ENCODE data around the gene MTUS2.

MTUS2 gene

DNA sequence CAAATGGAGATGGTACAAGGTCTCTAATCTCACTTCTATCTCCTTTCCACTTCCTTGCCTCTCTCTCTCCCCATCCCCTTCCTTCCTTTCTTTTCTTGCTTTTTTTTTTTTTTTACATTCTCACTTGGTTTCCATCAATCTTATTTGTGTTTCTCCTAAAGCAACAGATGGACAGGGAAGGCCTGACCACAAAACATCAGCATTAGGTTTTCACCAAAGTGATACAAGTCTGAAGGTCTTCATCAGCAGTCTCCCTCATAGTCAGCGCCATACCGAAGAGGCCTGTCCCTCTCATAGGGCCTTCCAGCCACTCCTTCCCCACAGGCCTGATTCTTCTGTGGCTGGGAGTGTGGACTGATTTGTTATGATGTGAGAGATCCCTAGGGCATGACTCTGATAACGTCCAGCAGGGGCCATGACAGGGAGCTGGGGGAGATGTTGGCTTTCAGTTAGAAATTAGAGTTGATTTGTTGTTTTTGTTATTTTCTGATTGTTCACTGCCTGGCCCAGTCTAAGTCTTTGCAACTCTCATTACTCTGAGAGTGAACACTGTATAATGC is 616.7 kb downstream of the MTUS2 start:
- ChIA-PET POLR2A (no interaction called here), CTCF (no interaction called here)
- no peak for DNase-seq (ENCODE audit: extremely low spot score)
- TF ChIP-seq, protein P1, sequence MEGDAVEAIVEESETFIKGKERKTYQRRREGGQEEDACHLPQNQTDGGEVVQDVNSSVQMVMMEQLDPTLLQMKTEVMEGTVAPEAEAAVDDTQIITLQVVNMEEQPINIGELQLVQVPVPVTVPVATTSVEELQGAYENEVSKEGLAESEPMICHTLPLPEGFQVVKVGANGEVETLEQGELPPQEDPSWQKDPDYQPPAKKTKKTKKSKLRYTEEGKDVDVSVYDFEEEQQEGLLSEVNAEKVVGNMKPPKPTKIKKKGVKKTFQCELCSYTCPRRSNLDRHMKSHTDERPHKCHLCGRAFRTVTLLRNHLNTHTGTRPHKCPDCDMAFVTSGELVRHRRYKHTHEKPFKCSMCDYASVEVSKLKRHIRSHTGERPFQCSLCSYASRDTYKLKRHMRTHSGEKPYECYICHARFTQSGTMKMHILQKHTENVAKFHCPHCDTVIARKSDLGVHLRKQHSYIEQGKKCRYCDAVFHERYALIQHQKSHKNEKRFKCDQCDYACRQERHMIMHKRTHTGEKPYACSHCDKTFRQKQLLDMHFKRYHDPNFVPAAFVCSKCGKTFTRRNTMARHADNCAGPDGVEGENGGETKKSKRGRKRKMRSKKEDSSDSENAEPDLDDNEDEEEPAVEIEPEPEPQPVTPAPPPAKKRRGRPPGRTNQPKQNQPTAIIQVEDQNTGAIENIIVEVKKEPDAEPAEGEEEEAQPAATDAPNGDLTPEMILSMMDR (IDR thresholded peaks at IDR 0.05; ENCODE audit: control extremely low read depth, extremely low read depth, low read depth, missing control alignments) = no peak

DNA sequence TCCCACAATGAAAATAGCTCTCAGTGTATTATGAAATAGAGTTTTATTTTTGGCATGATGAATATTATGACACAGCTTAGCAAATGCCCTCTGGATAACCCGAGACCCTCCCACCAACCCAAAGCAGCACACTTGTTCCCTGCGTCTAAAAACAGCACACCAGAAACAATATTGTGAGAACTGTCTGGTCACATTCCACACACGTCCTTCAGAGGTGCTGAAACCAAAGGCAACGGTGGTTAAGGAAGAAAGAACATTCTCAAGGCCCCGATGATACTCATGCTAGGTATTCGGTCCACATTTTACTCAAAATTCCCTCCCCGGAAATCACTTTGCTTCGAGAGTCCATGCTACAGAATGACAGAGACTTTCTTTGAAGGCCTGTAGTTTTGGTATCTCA is 618.6 kb downstream of the MTUS2 start:
- ChIA-PET POLR2A (no interaction called here), CTCF (interaction anchor here (3.5 kb wide), 1 partner anchor 16 kb away, joined by 17 read pairs; no protein-coding TSS in a partner anchor)
- TF ChIP-seq, protein P1 (IDR thresholded peaks at IDR 0.05; ENCODE audit: control extremely low read depth, extremely low read depth, low read depth, missing control alignments) = no peak
- no peak for DNase-seq (ENCODE audit: extremely low spot score)

DNA sequence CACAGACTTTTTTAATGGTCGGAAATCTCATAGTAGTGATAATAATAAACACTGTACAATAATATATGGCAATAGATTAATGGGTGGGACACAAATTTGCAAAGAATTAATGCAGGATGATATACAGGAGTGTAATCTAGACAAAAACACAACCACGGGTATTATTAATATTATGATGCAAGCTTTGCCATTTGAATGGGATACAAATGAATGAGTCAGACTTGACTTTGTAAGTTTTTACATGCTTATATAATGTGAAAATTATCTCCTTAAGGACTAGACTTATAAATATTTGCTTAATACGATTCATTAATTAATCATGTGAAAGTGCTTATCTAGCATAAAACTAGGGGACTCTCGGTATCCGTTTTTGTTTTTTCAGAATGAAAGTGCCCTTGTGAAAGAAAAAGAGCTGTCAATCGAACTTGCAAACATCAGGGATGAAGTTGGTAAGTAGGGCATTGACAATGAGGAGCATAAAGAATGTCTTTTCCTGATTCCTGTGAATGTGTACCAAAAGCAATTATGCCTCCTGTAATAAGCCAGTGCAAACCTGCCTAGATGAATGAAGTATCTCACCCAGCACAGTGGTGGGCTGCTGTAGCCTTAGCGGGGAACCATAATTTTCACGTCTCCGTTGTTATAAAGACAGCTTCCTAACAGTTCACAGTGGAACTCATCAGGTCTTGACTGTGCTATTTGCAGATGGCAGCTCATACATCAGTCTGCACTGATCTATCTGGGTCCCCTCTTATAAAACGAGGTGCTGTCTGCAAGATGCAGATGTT is 619.7 kb downstream of the MTUS2 start:
- POLR2A ChIA-PET = no interaction called here
- CTCF ChIA-PET = interaction anchor here (3.5 kb wide), 1 partner anchor 15 kb away, joined by 17 read pairs; no protein-coding TSS in a partner anchor
- DNase-seq (ENCODE audit: extremely low spot score) = no peak
- TF ChIP-seq, protein P1 (IDR thresholded peaks at IDR 0.05; ENCODE audit: control extremely low read depth, extremely low read depth, low read depth, missing control alignments) = no peak

DNA sequence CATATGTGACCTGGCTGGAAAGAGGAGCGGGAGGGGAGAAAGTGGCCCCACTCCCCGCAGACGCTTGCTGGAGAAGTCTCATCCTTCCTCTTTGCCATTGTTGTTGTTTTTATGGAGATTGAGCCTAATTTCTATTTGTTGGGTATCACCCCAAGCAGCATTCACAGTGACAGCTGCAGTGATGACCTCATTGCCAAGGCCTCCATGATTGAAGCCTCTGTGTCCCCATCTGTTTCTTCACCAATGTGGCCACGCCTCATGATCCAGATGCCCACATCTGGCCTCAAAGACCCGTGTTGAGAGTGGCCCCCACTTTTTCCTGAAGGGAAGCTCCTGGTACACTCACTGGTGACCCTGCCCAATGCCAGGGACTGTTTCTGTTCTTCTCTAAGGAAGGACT is 621.2 kb downstream of the MTUS2 start:
- POLR2A ChIA-PET = no interaction called here

DNA sequence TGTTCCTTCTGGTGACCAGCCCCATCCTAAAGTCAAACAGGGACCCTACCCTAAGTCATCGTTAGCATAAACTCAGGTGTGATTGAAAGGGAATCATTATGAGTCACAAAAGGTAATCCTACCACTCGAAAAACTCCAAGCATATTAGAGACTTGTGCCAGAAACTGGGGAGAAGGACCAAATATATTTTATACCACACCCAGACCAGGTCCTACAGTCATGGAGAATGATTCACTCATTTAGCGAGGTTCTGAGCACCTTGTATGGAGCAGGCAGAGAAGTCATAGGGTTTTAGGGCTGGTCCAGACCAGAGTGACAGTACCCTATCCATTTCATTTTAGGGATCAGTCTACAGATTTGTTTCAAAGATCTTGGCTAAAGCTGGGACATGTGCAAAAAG is 625.9 kb downstream of the MTUS2 start:
- TF ChIP-seq, protein P1 (IDR thresholded peaks at IDR 0.05; ENCODE audit: control extremely low read depth, extremely low read depth, low read depth, missing control alignments) = no peak
- ChIA-PET CTCF (no interaction called here), POLR2A (no interaction called here)
- no peak for DNase-seq (ENCODE audit: extremely low spot score)

More for the DNA sequence above, 621.2 kb downstream of the MTUS2 start:
- no peak for DNase-seq (ENCODE audit: extremely low spot score)
- TF ChIP-seq, protein P1 (IDR thresholded peaks at IDR 0.05; ENCODE audit: control extremely low read depth, extremely low read depth, low read depth, missing control alignments) = no peak
- CTCF ChIA-PET = interaction anchor here (1.2 kb wide), 1 partner anchor 17 kb away, joined by 5 read pairs; no protein-coding TSS in a partner anchor

DNA sequence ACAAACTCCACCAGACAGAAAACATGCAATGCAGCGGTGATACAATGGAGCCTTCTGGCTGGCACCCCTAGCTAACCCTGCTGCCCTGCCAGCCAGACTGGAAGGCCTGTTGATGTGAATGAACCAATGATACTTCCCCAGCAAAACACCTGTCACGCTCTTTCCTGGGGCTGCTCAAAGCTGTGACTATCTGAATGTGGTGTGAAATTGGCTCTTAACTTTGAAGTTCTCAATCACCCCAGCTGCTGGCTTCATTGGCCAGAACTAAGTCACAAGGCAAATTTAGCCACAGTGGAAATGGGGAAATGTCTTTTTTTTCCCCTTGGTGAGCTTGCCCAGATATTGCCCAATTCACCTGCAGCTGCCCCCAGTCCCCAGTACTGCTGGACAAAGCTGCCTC is 628.0 kb downstream of the MTUS2 start:
- TF ChIP-seq, protein P1 (IDR thresholded peaks at IDR 0.05; ENCODE audit: control extremely low read depth, extremely low read depth, low read depth, missing control alignments) = no peak
- CTCF ChIA-PET = interaction anchor here (1.8 kb wide), 1 partner anchor 25 kb away, joined by 6 read pairs; no protein-coding TSS in a partner anchor
- POLR2A ChIA-PET = no interaction called here
- DNase-seq (ENCODE audit: extremely low spot score) = no peak

Measured in GM10248 (cell line).